ENCODE measurements around the gene EIF2AK2.

Gene EIF2AK2

DNA sequence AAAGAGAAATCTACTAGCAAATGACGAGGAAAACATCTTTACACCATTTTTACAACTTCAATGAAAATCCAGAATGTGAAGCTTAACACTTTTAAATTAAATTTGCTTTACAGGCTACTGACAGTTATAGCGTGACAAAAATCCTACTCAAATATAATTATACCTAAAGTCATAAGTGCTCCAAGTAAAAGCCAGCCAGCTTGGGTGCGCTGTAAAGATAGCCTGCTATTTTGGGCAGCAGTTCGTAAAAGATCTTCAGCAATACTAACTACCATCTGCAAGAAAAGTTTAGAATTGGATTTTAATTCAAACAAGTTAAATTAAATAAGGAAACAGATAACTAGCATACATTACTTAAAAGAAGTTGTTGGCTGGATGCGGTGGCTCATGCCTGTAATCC is 95.0 kb downstream of the EIF2AK2 start:
- no peak for DNase-seq (ENCODE audit: low read depth in 1 of 2, low spot score in 1 of 2)
- TF ChIP-seq POLR2AphosphoS5 (IDR thresholded peaks at IDR 0.05; ENCODE audit: low read depth) (no peak), CTCF (IDR thresholded peaks at IDR 0.05; ENCODE audit: insufficient read depth, low read length) (no peak), GABPA (IDR thresholded peaks at IDR 0.05; ENCODE audit: low read depth) (no peak), SPI1 (IDR thresholded peaks at IDR 0.05; ENCODE audit: borderline replicate concordance, low read depth) (no peak)
- TF ChIP-seq, protein P1, sequence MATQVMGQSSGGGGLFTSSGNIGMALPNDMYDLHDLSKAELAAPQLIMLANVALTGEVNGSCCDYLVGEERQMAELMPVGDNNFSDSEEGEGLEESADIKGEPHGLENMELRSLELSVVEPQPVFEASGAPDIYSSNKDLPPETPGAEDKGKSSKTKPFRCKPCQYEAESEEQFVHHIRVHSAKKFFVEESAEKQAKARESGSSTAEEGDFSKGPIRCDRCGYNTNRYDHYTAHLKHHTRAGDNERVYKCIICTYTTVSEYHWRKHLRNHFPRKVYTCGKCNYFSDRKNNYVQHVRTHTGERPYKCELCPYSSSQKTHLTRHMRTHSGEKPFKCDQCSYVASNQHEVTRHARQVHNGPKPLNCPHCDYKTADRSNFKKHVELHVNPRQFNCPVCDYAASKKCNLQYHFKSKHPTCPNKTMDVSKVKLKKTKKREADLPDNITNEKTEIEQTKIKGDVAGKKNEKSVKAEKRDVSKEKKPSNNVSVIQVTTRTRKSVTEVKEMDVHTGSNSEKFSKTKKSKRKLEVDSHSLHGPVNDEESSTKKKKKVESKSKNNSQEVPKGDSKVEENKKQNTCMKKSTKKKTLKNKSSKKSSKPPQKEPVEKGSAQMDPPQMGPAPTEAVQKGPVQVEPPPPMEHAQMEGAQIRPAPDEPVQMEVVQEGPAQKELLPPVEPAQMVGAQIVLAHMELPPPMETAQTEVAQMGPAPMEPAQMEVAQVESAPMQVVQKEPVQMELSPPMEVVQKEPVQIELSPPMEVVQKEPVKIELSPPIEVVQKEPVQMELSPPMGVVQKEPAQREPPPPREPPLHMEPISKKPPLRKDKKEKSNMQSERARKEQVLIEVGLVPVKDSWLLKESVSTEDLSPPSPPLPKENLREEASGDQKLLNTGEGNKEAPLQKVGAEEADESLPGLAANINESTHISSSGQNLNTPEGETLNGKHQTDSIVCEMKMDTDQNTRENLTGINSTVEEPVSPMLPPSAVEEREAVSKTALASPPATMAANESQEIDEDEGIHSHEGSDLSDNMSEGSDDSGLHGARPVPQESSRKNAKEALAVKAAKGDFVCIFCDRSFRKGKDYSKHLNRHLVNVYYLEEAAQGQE (IDR thresholded peaks at IDR 0.05; ENCODE audit: insufficient replicate concordance, low read depth) = no peak
- Histone ChIP-seq H3K4me3 (replicated peaks; ENCODE audit: insufficient read depth, low read length) (no peak overlapping the region), H3K27ac (replicated peaks) (no peak overlapping the region), H3K27me3 (ENCODE audit: insufficient read depth, poor library complexity, severe bottlenecking) (no peaks in the 10 kb centered on the region)

DNA sequence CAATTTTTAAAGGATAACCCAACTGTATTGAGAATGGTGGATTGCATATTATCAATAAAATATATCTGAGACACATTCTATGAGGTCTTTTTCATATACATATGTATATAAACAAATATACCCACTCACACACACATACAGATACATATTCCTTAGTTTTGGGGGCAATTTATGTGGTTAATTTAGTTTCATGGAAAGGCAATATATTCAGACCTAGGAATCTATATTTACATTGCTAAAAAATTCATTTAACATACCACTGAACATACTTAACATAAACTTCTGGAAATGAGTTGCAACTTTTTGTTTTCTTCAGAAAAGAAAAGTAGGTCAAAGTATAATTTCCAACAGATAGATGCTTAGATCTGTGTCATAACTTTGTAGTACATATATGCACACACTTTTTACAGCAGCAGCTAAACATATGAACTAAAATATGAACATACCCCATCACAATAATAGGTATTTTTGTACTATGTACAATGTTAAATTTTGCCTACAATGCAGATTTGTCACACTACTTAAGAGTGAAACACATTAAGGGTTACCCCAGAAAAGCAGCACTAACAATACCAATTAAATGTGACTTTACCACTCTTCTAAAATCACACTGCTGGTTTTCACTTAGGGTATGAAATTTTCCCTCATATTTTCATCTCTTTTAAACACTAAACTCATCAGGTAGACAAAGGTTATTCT is 95.6 kb downstream of the EIF2AK2 start:
- DNase-seq (ENCODE audit: low read depth in 1 of 2, low spot score in 1 of 2) = no peak
- Histone ChIP-seq H3K27ac (replicated peaks) (no peak overlapping the region), H3K4me3 (replicated peaks; ENCODE audit: insufficient read depth, low read length) (no peak overlapping the region), H3K27me3 (ENCODE audit: insufficient read depth, poor library complexity, severe bottlenecking) (no peaks in the 10 kb centered on the region)
- TF ChIP-seq CTCF (IDR thresholded peaks at IDR 0.05; ENCODE audit: insufficient read depth, low read length) = no peak
- no peak for TF ChIP-seq SPI1 (IDR thresholded peaks at IDR 0.05; ENCODE audit: borderline replicate concordance, low read depth)
- TF ChIP-seq, protein P1 (IDR thresholded peaks at IDR 0.05; ENCODE audit: insufficient replicate concordance, low read depth) = no peak
- TF ChIP-seq GABPA (IDR thresholded peaks at IDR 0.05; ENCODE audit: low read depth) = no peak
- no peak for TF ChIP-seq POLR2AphosphoS5 (IDR thresholded peaks at IDR 0.05; ENCODE audit: low read depth)

GRCh38 chr2:37060446-37060845 is 96.3 kb downstream of the EIF2AK2 start:
- no peak for DNase-seq (ENCODE audit: low read depth in 1 of 2, low spot score in 1 of 2)
- H3K4me3 ChIP-seq (replicated peaks; ENCODE audit: insufficient read depth, low read length) = no peak overlapping the region
- no peak overlapping the region for H3K27ac ChIP-seq (replicated peaks)
- H3K27me3 ChIP-seq (ENCODE audit: insufficient read depth, poor library complexity, severe bottlenecking) = no peaks in the 10 kb centered on the region
- TF ChIP-seq SPI1 (IDR thresholded peaks at IDR 0.05; ENCODE audit: borderline replicate concordance, low read depth) (no peak), POLR2AphosphoS5 (IDR thresholded peaks at IDR 0.05; ENCODE audit: low read depth) (no peak), GABPA (IDR thresholded peaks at IDR 0.05; ENCODE audit: low read depth) (no peak), CTCF (IDR thresholded peaks at IDR 0.05; ENCODE audit: insufficient read depth, low read length) (no peak)
- TF ChIP-seq, protein P1 (IDR thresholded peaks at IDR 0.05; ENCODE audit: insufficient replicate concordance, low read depth) = no peak
